HEK293T (cell line): ENCODE results near the gene COL4A6.

Source experiments
- CTCF ChIA-PET: fragments of 350-600 bp; formaldehyde crosslinking; extraction: SDS; loops from one replicate; lab custom pipeline; 2021; ENCODE audit warnings: antibody characterized with exemption, inconsistent platforms; lab: Yijun Ruan, JAX
- POLR2A ChIA-PET: fragments of 350-600 bp; formaldehyde crosslinking; extraction: SDS; loops from one replicate; lab custom pipeline; 2020; ENCODE audit warnings: antibody characterized with exemption, inconsistent platforms; lab: Yijun Ruan, JAX
- DNase-seq: peaks from one replicate; pipeline ENCODE4 v3.0.0; 2012; ENCODE audit warnings: mixed read lengths; ENCODE audit errors: extremely low spot score
- ARNT ChIP-seq: fragments of 450-650 bp; IDR thresholded peaks from 2 replicates; pipeline ENCODE4 v1.6.1; 2017; ENCODE audit warnings: mild to moderate bottlenecking
- BHLHE40 ChIP-seq: fragments of 450-650 bp; IDR thresholded peaks from 2 replicates; pipeline ENCODE4 v1.6.1; 2016; ENCODE audit warnings: mild to moderate bottlenecking, moderate library complexity, borderline replicate concordance
- CTBP1 ChIP-seq: fragments of 450-650 bp; IDR thresholded peaks from 2 replicates; pipeline ENCODE4 v1.6.1; 2016; ENCODE audit warnings: borderline replicate concordance
- ELF4 ChIP-seq: fragments of 450-650 bp; IDR thresholded peaks from 2 replicates; pipeline ENCODE4 v1.6.1; 2017; ENCODE audit warnings: antibody characterized with exemption
- FOXA1 ChIP-seq: fragments of 450-650 bp; IDR thresholded peaks from 2 replicates; pipeline ENCODE4 v1.6.1; 2016; ENCODE audit warnings: mild to moderate bottlenecking
- FOXK2 ChIP-seq: fragments of 450-650 bp; IDR thresholded peaks from 2 replicates; pipeline ENCODE4 v1.6.1; 2016; ENCODE audit warnings: mild to moderate bottlenecking
- FOXM1 ChIP-seq: fragments of 450-650 bp; IDR thresholded peaks from 2 replicates; pipeline ENCODE4 v1.6.1; 2017; ENCODE audit warnings: mild to moderate bottlenecking, borderline replicate concordance
- HDGF ChIP-seq: fragments of 450-650 bp; IDR thresholded peaks from 2 replicates; pipeline ENCODE4 v1.6.1; 2017; ENCODE audit warnings: antibody characterized with exemption, borderline replicate concordance
- L3MBTL2 ChIP-seq: fragments of 450-650 bp; conservative IDR thresholded peaks from 2 replicates; pipeline ENCODE4 v1.6.1; 2016; ENCODE audit warnings: mild to moderate bottlenecking
- LEF1 ChIP-seq: fragments of 450-650 bp; IDR thresholded peaks from 2 replicates; pipeline ENCODE4 v1.6.1; 2017; ENCODE audit warnings: mild to moderate bottlenecking, borderline replicate concordance
- NFRKB ChIP-seq: fragments of 450-650 bp; IDR thresholded peaks from 2 replicates; pipeline ENCODE4 v1.6.1; 2016; ENCODE audit warnings: mild to moderate bottlenecking, moderate library complexity
- PKNOX1 ChIP-seq: fragments of 450-650 bp; IDR thresholded peaks from 2 replicates; pipeline ENCODE4 v1.6.1; 2016
- SP1 ChIP-seq: fragments of 450-650 bp; IDR thresholded peaks from 2 replicates; pipeline ENCODE4 v1.6.1; 2017
- SUZ12 ChIP-seq: fragments of 450-650 bp; IDR thresholded peaks from 2 replicates; pipeline ENCODE4 v1.6.1; 2016; ENCODE audit warnings: mild to moderate bottlenecking
- TARDBP ChIP-seq: fragments of 450-650 bp; IDR thresholded peaks from 2 replicates; pipeline ENCODE4 v1.6.1; 2016
- ZNF384 ChIP-seq: fragments of 450-650 bp; IDR thresholded peaks from 2 replicates; pipeline ENCODE4 v1.6.1; 2016

Gene COL4A6

GRCh38 chrX:108211301-108211700 is 226.9 kb downstream of the COL4A6 start:
- CTCF ChIA-PET: no interaction called here
- no peak for TF ChIP-seq SUZ12
- no peak for TF ChIP-seq ZNF384
- TF ChIP-seq FOXA1: no peak
- TF ChIP-seq ELF4: no peak
- POLR2A ChIA-PET: no interaction called here
- DNase-seq: no peak

DNA sequence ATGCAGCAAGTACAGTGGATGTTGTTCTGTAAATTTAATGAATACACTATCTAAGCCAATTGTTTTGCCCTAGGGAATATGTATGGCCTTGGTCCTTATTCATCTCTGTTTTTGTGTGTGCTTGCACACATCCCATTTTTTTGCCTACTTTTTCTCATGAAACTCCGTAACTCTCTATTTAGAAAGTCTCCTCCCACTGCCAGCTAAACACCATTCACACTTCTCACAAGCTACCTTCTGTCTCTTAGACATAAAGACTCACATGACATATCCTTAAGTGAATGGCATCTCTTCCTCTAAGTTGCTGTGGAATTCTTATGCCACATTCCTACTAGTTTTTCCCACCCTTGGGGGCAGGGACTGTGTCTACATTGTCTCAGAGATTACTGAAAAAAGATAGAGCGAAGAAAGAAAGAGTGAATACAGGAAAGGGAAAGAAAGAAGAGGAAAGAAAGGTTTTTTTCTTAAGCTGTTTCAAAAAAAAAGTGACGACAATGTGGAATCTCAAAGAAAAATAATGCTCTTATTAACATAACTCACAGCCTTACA is 229.1 kb downstream of the COL4A6 start:
- ChIA-PET POLR2A (no interaction called here), CTCF (no interaction called here)
- TF ChIP-seq NFRKB (no peak), L3MBTL2 (no peak), TARDBP (no peak), SP1 (no peak)
- DNase-seq: no peak

- DNase-seq: no peak
- POLR2A ChIA-PET: no interaction called here
- TF ChIP-seq CTBP1 (no peak), PKNOX1 (no peak), LEF1 (no peak), NFRKB (no peak), SUZ12 (no peak), SP1 (no peak), FOXK2 (no peak), HDGF (no peak), ARNT (no peak), ZNF384 (no peak), FOXA1 (no peak), TARDBP (no peak), L3MBTL2 (no peak), FOXM1 (no peak), BHLHE40 (no peak), ELF4 (no peak)
- CTCF ChIA-PET: no interaction called here
Observed at GRCh38 chrX:108203540-108203939, 234.7 kb downstream of the COL4A6 start.

DNA sequence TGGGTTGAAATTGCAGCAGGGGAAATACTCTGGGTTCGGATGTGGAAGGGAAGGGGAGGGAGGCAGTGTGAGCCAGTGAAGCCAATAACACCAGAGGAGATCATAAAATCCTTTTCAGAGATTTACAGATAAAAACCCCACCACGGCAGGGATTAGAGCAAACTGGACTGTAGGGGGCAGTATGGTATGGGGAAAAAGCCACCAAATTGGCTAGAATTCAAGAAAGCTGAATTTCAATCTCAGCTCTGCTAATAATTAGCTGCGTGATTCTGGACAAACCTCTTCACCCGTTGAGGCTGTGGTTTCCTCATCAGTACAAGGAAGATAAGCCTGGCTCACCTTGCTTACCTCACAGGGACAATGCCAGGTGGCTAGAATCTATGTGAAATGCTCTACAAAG is 238.5 kb downstream of the COL4A6 start:
- DNase-seq: peak; percentile 68
- ChIA-PET POLR2A (no interaction called here), CTCF (interaction anchor here (0.7 to 1.1 kb wide), 7 partner anchors 8 to 106 kb away, joined by 3 to 6 read pairs (median 4); no protein-coding TSS in a partner anchor)
- TF ChIP-seq TARDBP (no peak), SP1 (no peak), CTBP1 (no peak), ELF4 (no peak), NFRKB (no peak), ARNT (no peak), FOXA1 (no peak)

DNA sequence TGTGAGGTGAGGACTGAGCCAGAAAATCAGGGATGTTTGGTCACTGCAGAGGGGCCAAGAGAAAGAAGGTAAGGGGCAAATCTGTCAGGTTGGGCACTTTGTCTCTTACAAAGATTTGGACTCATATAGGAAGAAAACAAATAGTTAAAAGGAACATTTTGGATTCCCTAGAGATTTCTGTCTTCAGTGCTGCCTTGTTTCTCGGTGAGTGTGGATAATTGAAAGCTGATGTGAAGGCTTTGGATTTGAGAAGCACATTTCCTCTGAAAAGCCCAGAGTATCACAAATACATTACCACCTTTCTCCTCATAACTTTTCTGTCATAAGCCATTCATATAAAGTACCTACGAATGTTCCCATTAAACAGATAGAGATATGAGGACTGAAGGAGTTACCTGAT is 239.2 kb downstream of the COL4A6 start:
- no peak for TF ChIP-seq NFRKB
- TF ChIP-seq LEF1: no peak
- no peak for TF ChIP-seq HDGF
- TF ChIP-seq SP1: no peak
- no peak for TF ChIP-seq ZNF384
- TF ChIP-seq CTBP1: no peak
- TF ChIP-seq L3MBTL2: no peak
- TF ChIP-seq TARDBP: no peak
- no peak for TF ChIP-seq PKNOX1

DNA sequence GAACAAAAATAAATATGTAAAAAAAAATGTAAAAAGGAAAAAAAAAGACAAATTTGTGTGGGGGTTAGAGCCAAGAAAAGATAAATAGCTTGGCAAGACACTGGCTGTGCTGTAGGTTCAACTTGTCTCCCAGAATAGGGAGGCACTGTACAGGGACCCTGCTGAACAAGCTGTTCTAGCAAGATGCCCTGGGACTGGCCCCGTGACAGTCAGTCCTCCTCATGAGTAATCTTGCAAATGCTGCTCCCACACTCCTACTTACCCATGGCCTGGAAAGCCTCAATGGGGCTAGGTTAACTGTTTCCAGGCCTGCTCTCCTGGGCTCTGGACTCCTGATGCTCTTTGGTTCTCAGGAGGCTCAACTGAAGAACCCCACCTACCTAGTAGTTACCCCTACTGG is 239.8 kb downstream of the COL4A6 start:
- POLR2A ChIA-PET: no interaction called here
- CTCF ChIA-PET: interaction anchor here (0.5 to 1.2 kb wide), 2 partner anchors 26 to 501 kb away, joined by 3 to 7 read pairs; no protein-coding TSS in a partner anchor
- DNase-seq: no peak
- TF ChIP-seq TARDBP (no peak), FOXA1 (no peak)

More for the DNA sequence above, 239.2 kb downstream of the COL4A6 start:
- no peak for DNase-seq
- CTCF ChIA-PET: interaction anchor here (1.2 kb wide), 1 partner anchor 25 kb away, joined by 7 read pairs; no protein-coding TSS in a partner anchor
- POLR2A ChIA-PET: no interaction called here

- TF ChIP-seq SP1 (no peak), CTBP1 (no peak), ZNF384 (no peak), LEF1 (no peak), SUZ12 (no peak), TARDBP (no peak), FOXA1 (no peak), FOXM1 (no peak)
- POLR2A ChIA-PET: no interaction called here
- CTCF ChIA-PET: no interaction called here
- DNase-seq: no peak
Observed at GRCh38 chrX:108186811-108187210, 251.4 kb downstream of the COL4A6 start.

- ChIA-PET CTCF (interaction anchor here (0.7 to 1.0 kb wide), 2 partner anchors 11 to 40 kb away, joined by 3 to 4 read pairs; no protein-coding TSS in a partner anchor), POLR2A (interaction anchor here (1.0 kb wide), 1 partner anchor 11 kb away, joined by 3 read pairs; no protein-coding TSS in a partner anchor)
- TF ChIP-seq FOXK2: no peak
- no peak for TF ChIP-seq NFRKB
- TF ChIP-seq FOXA1: no peak
- TF ChIP-seq SP1: no peak
- TF ChIP-seq PKNOX1: no peak
- no peak for TF ChIP-seq CTBP1
- no peak for DNase-seq
Observed at GRCh38 chrX:108178143-108178498, 260.1 kb downstream of the COL4A6 start.
